Measurements from ENCODE around the gene LLPH.

Gene LLPH

DNA sequence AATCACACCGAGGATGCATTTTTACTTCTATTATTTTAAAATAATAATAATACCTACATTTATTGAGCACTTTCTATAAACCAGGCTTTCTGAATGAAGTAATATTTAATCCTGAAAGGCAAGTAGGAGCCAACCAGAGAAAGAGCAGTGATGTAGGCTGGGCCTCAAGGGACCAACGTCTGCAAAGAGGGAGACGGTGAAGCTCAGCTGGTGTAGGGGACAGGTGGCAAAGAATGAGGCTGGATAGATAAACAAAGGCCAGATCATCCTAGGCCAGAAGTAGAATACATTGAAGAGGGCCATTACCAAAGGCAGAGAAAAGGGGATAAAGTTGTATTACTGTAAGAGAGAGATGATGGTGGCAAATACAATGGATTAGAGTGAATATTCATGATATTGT is 40.1 kb upstream of the LLPH start:
- no peak for TF ChIP-seq ARNTL (CRISPR knock-in tag; IDR thresholded peaks at IDR 0.05; ENCODE audit: borderline replicate concordance, low read depth)
- ATAC-seq = no peak

GRCh38 chr12:66169221-66170170 is 38.9 kb upstream of the LLPH start, which contains the start of gene TMBIM4:
Gene TMBIM4 (minus strand): TSS chr12:66169996. CDS start chr12:66169951, 45 bp downstream.
- peak; percentile 95 for ATAC-seq
- TF ChIP-seq SNAI2 (CRISPR knock-in tag; IDR thresholded peaks at IDR 0.05) (peak; percentile 45; the same call in 1 of the 2 replicates), OSR1 (CRISPR knock-in tag; IDR thresholded peaks at IDR 0.05) (no peak), RARB (CRISPR knock-in tag; IDR thresholded peaks at IDR 0.05) (no peak), ARNTL (CRISPR knock-in tag; IDR thresholded peaks at IDR 0.05; ENCODE audit: borderline replicate concordance, low read depth) (no peak), ZNF565 (CRISPR knock-in tag; conservative IDR thresholded peaks at IDR 0.05; ENCODE audit: low read depth) (no peak), ESRRG (CRISPR knock-in tag; IDR thresholded peaks at IDR 0.05) (no peak), CSDC2 (CRISPR knock-in tag; IDR thresholded peaks at IDR 0.05) (0 out of 2 replicates have a peak, but pooled peaks have one; percentile 54), PPARA (CRISPR knock-in tag; IDR thresholded peaks at IDR 0.05; ENCODE audit: borderline replicate concordance) (no peak), TOX (CRISPR knock-in tag; IDR thresholded peaks at IDR 0.05; ENCODE audit: borderline replicate concordance) (no peak), ZFP3 (CRISPR knock-in tag; IDR thresholded peaks at IDR 0.05) (peak; percentile 78), CREB5 (CRISPR knock-in tag; IDR thresholded peaks at IDR 0.05; ENCODE audit: low read depth) (no peak), ZC3H10 (CRISPR knock-in tag; IDR thresholded peaks at IDR 0.05) (no peak), TSHZ2 (CRISPR knock-in tag; IDR thresholded peaks at IDR 0.05) (no peak; the same call in 1 of the 2 replicates), BACH2 (CRISPR knock-in tag; IDR thresholded peaks at IDR 0.05; ENCODE audit: borderline replicate concordance) (no peak), ISL1 (CRISPR knock-in tag; IDR thresholded peaks at IDR 0.05) (no peak), TCF4 (CRISPR knock-in tag; IDR thresholded peaks at IDR 0.05; ENCODE audit: borderline replicate concordance) (no peak), ZNF70 (CRISPR knock-in tag; IDR thresholded peaks at IDR 0.05) (no peak), ZFP30 (CRISPR knock-in tag; IDR thresholded peaks at IDR 0.05) (no peak; the same call in 1 of the 2 replicates), ZNF8 (CRISPR knock-in tag; IDR thresholded peaks at IDR 0.05) (peak; percentile 42; the same call in 1 of the 2 replicates), GLIS3 (CRISPR knock-in tag; IDR thresholded peaks at IDR 0.05) (peak; percentile 83; the same call in 1 of the 2 replicates), CSRNP3 (CRISPR knock-in tag; IDR thresholded peaks at IDR 0.05) (0 out of 2 replicates have a peak, but pooled peaks have one; percentile 49)
- TF ChIP-seq, protein P1, sequence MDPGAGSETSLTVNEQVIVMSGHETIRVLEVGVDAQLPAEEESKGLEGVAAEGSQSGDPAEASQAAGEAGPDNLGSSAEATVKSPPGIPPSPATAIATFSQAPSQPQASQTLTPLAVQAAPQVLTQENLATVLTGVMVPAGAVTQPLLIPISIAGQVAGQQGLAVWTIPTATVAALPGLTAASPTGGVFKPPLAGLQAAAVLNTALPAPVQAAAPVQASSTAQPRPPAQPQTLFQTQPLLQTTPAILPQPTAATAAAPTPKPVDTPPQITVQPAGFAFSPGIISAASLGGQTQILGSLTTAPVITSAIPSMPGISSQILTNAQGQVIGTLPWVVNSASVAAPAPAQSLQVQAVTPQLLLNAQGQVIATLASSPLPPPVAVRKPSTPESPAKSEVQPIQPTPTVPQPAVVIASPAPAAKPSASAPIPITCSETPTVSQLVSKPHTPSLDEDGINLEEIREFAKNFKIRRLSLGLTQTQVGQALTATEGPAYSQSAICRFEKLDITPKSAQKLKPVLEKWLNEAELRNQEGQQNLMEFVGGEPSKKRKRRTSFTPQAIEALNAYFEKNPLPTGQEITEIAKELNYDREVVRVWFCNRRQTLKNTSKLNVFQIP (CRISPR knock-in tag; IDR thresholded peaks at IDR 0.05; ENCODE audit: borderline replicate concordance, low read depth) = no peak
- TF ChIP-seq, protein P2, sequence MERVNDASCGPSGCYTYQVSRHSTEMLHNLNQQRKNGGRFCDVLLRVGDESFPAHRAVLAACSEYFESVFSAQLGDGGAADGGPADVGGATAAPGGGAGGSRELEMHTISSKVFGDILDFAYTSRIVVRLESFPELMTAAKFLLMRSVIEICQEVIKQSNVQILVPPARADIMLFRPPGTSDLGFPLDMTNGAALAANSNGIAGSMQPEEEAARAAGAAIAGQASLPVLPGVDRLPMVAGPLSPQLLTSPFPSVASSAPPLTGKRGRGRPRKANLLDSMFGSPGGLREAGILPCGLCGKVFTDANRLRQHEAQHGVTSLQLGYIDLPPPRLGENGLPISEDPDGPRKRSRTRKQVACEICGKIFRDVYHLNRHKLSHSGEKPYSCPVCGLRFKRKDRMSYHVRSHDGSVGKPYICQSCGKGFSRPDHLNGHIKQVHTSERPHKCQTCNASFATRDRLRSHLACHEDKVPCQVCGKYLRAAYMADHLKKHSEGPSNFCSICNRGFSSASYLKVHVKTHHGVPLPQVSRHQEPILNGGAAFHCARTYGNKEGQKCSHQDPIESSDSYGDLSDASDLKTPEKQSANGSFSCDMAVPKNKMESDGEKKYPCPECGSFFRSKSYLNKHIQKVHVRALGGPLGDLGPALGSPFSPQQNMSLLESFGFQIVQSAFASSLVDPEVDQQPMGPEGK (CRISPR knock-in tag; IDR thresholded peaks at IDR 0.05; ENCODE audit: borderline replicate concordance) = no peak

All from SK-N-SH treated with all-trans-retinoic acid at 6 μM for 48 hours (cell line).